C4-2B (cell line): ENCODE measurements around the gene ODF4.

ENCODE experiments used
- ZFX ChIP-seq: fragments of 450-650 bp; IDR thresholded peaks from 2 replicates; pipeline ENCODE4 v1.6.1; 2017
- TF ChIP-seq, protein P1 (sequence below): fragments of 450-650 bp; conservative IDR thresholded peaks from 2 replicates; pipeline ENCODE4 v1.5.1; 2017; ENCODE audit warnings: mild to moderate bottlenecking

GRCh38 chr17:8357910-8358309, 18.3 kb downstream of the ODF4 start:
- TF ChIP-seq, protein P1, sequence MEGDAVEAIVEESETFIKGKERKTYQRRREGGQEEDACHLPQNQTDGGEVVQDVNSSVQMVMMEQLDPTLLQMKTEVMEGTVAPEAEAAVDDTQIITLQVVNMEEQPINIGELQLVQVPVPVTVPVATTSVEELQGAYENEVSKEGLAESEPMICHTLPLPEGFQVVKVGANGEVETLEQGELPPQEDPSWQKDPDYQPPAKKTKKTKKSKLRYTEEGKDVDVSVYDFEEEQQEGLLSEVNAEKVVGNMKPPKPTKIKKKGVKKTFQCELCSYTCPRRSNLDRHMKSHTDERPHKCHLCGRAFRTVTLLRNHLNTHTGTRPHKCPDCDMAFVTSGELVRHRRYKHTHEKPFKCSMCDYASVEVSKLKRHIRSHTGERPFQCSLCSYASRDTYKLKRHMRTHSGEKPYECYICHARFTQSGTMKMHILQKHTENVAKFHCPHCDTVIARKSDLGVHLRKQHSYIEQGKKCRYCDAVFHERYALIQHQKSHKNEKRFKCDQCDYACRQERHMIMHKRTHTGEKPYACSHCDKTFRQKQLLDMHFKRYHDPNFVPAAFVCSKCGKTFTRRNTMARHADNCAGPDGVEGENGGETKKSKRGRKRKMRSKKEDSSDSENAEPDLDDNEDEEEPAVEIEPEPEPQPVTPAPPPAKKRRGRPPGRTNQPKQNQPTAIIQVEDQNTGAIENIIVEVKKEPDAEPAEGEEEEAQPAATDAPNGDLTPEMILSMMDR, result no peak
- no peak for TF ChIP-seq ZFX
